Thoracic aorta (tissue), 2 donors: ENCODE measurements around the gene NFASC. TPM values are rescaled to one million over a fixed set of nuclear protein-coding genes. Genes with fewer than 3 reads are reported as not detected.

Source experiments
- ATAC-seq: fragments of 150-250 bp; one replicate; pipeline ENCODE4 v1.8.0; 2017; ENCODE audit warnings: low read depth; ENCODE audit not compliant: insufficient number of reproducible peaks, low FRiP score
- DNase-seq: peaks from one replicate; pipeline ENCODE4 v3.0.0-alpha.2; 2020; ENCODE audit warnings: low spot score
- H3K27ac ChIP-seq, 2 donors: fragments of 200-600 bp; sonication (generic); 1 replicate in 1 of 2; 2 replicates in 1 of 2; pipeline ENCODE4 v1.5.1; 2016; ENCODE audit warnings: mild to moderate bottlenecking in 2 of 2, moderate library complexity in 2 of 2
- H3K27me3 ChIP-seq: fragments of 200-600 bp; sonication (generic); replicated peaks from 2 replicates; pipeline ENCODE4 v1.6.0; 2016; ENCODE audit warnings: mild to moderate bottlenecking; ENCODE audit not compliant: insufficient read depth
- H3K36me3 ChIP-seq: fragments of 200-600 bp; sonication (generic); one replicate; pipeline ENCODE4 v1.5.1; 2016
- H3K4me1 ChIP-seq, 2 donors: fragments of 200-600 bp; sonication (generic); 1 replicate in 1 of 2; 2 replicates in 1 of 2; pipeline versions ENCODE4 v1.5.1 to v1.6.0; 2016; ENCODE audit warnings: low read depth in 2 of 2, mild to moderate bottlenecking in 1 of 2; ENCODE audit not compliant: control insufficient read depth in 1 of 2
- H3K4me3 ChIP-seq: fragments of 200-600 bp; sonication (generic); 2 replicates; pipeline ENCODE4 v1.5.1; 2016; ENCODE audit warnings: mild to moderate bottlenecking
- H3K9me3 ChIP-seq: fragments of 200-600 bp; sonication (generic); 2 replicates; pipeline ENCODE4 v1.5.1; 2016
- CTCF ChIP-seq: fragments of 200-600 bp; sonication (generic); IDR thresholded peaks from one replicate; pipeline ENCODE4 v1.5.1; 2019; ENCODE audit warnings: antibody characterized with exemption
- total RNA-seq, 2 donors: library from RNA; depleted of rRNA; stranded (reverse); fragments of >200 nt; gene quantifications; one replicate each; pipeline versions ENCODE4 v1.1.0 to v1.2.3, GENCODE V29; 2016

Gene NFASC
- total RNA-seq, 2 donors from 2014 or later = 26.2 to 29.5 TPM

GRCh38 chr1:205042911-205043806 is 172.5 kb downstream of the NFASC start, which contains the start of gene CNTN2:
CNTN2 (plus strand) TSS chr1:205043212; CDS start chr1:205053186, 9,974 bp downstream.
- H3K27ac ChIP-seq = no peak within 1 kb of the TSS
- no peak for TF ChIP-seq CTCF
- ATAC-seq = no peak
- no peaks in the 10 kb centered on the region for H3K27me3 ChIP-seq
- H3K36me3 ChIP-seq = no peaks in the 10 kb centered on the region
- H3K4me1 ChIP-seq = peaks cover 0 to 6% of the 10 kb centered on the region in 2 donors
- no peak within 1 kb of the TSS for H3K4me3 ChIP-seq
- no peak for DNase-seq
- H3K9me3 ChIP-seq = no peaks in the 10 kb centered on the region

GRCh38 chr1:205043866-205044265 is 173.2 kb downstream of the NFASC start:
- H3K27ac ChIP-seq = no peak overlapping the region
- ATAC-seq = no peak
- H3K27me3 ChIP-seq = no peaks in the 10 kb centered on the region
- DNase-seq = no peak
- TF ChIP-seq CTCF = no peak
- no peak overlapping the region for H3K4me3 ChIP-seq
- H3K9me3 ChIP-seq = no peaks in the 10 kb centered on the region
- H3K36me3 ChIP-seq = no peaks in the 10 kb centered on the region
- H3K4me1 ChIP-seq = peaks cover 0 to 6% of the 10 kb centered on the region in 2 donors

GRCh38 chr1:205044741-205045140 is 174.1 kb downstream of the NFASC start:
- Histone ChIP-seq H3K4me3 (no peak overlapping the region), H3K36me3 (no peaks in the 10 kb centered on the region), H3K27ac (no peak overlapping the region), H3K9me3 (no peaks in the 10 kb centered on the region), H3K27me3 (no peaks in the 10 kb centered on the region), H3K4me1 (peaks cover 0 to 6% of the 10 kb centered on the region in 2 donors)
- no peak for DNase-seq
- no peak for TF ChIP-seq CTCF
- ATAC-seq = no peak

- no peak for ATAC-seq
Measured at GRCh38 chr1:205045146-205045545, 174.5 kb downstream of the NFASC start.

More at GRCh38 chr1:205045146-205045545, 174.5 kb downstream of the NFASC start:
- Histone ChIP-seq H3K27ac (no peak overlapping the region), H3K4me1 (peaks cover 0 to 6% of the 10 kb centered on the region in 2 donors), H3K27me3 (no peaks in the 10 kb centered on the region), H3K9me3 (no peaks in the 10 kb centered on the region), H3K4me3 (no peak overlapping the region), H3K36me3 (no peaks in the 10 kb centered on the region)
- no peak for DNase-seq
- no peak for TF ChIP-seq CTCF
